Activated CD8-positive, alpha-beta memory T cell treated with anti-CD3 and anti-CD28 coated beads, Interleukin-2, amount 10 ng/mL, durations not matched to agents 7 days and 5 days (primary cell): ENCODE results near the gene MEX3C. TPM values are rescaled to one million over a fixed set of nuclear protein-coding genes. Genes with fewer than 3 reads are reported as not detected.

ENCODE experiments used
- ATAC-seq: fragments of 150-1000 bp; cut with Tn5 transposase; one replicate; pipeline ENCODE4 v1.10.0; 2021; ENCODE audit warnings: moderate library complexity
- CTCF ChIA-PET: fragments of 350-600 bp; sonication (Branson Sonifier 250); formaldehyde crosslinking; loops from one replicate; lab custom pipeline; 2021; ENCODE audit warnings: antibody characterized with exemption; lab: Charles Lee
- DNase-seq: peaks from one replicate; pipeline ENCODE4 v3.0.0-alpha.2; 2020
- H3K27ac Mint-ChIP-seq: one replicate; pipeline ENCODE4 v1.8.0; 2021; ENCODE audit warnings: mild to moderate bottlenecking, mixed read lengths
- H3K27me3 Mint-ChIP-seq: one replicate; pipeline ENCODE4 v1.8.0; 2021; ENCODE audit warnings: mixed read lengths
- H3K36me3 Mint-ChIP-seq: one replicate; pipeline ENCODE4 v1.8.0; 2021; ENCODE audit warnings: mild to moderate bottlenecking, mixed read lengths
- H3K4me1 Mint-ChIP-seq: one replicate; pipeline ENCODE4 v1.8.0; 2021; ENCODE audit warnings: mixed read lengths
- H3K4me3 Mint-ChIP-seq: one replicate; pipeline ENCODE4 v1.8.0; 2021; ENCODE audit warnings: mild to moderate bottlenecking, moderate library complexity, mixed read lengths
- H3K9me3 Mint-ChIP-seq: one replicate; pipeline ENCODE4 v1.8.0; 2022; ENCODE audit warnings: low read depth, mixed read lengths
- total RNA-seq, 2 experiments: library from RNA; stranded (reverse); gene quantifications; one replicate each; pipeline ENCODE4 v1.2.3, GENCODE V29; 2021

Gene MEX3C
- total RNA-seq, 2 experiments from 2014 or later, result 48.4 to 59.8 TPM

DNA sequence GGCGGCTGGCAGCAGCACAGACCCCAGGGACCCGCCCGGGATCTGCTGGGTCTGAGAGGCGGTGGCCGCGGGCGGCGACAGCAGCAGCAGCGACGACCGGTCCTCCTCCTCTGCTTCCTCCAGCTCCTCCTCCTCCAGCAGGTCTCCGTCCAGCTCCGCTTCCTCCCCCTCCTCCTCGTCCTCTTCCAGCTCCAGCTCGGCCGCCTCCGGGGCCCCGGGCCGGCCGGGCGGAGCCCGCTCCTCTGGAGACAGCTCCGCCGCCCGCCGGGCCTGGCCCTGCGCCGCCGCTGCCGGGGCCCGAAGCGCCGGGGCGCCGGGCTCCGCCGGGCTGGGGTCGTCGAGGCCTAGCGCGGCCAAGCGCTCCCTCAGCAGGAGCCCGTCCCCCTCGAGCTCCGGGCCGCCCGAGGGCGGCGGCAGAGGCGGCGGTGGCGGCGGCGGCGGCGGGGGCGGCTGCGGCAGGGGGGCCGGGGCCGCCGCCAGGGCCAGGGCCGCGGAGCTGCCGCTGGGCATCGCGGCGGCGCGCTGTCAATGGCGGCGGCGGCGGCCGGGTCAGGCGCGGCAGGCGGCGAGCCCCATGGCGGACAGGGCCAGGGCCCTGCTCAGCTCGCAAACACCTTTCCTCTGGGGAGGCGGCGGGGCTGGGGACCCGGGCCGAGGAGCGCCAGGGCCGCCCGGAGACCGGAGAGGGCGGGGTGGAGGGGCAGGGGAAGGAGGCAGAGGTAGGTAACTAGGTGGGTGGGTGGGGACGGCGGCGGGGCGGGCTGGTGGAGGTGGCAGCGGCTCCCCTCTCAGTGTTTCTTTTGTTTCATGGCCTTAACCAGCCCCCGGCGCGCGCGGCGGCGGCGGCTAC lies 445 bp downstream of the MEX3C start:
- peak; percentile 73 for DNase-seq
- no peaks in the 10 kb centered on the region for H3K9me3 Mint-ChIP-seq
- peaks cover 13% of the 10 kb centered on the region for H3K36me3 Mint-ChIP-seq
- peaks cover 26% of the 10 kb centered on the region for H3K4me1 Mint-ChIP-seq
- CTCF ChIA-PET, result interaction anchor here (0.6 to 1.5 kb wide), 7 partner anchors 8 to 89 kb away, joined by 3 to 5 read pairs (median 3); no protein-coding TSS in a partner anchor
- peak overlapping the region; percentile 95 for H3K4me3 Mint-ChIP-seq
- ATAC-seq, result peak; percentile 7
- peak overlapping the region; percentile 97 for H3K27ac Mint-ChIP-seq
- no peaks in the 10 kb centered on the region for H3K27me3 Mint-ChIP-seq

GRCh38 chr18:51196118-51196810 lies 1.2 kb downstream of the MEX3C start:
- peak overlapping the region; percentile 97 for H3K27ac Mint-ChIP-seq
- peaks cover 13% of the 10 kb centered on the region for H3K36me3 Mint-ChIP-seq
- CTCF ChIA-PET, result interaction anchor here (0.8 to 1.7 kb wide), 6 partner anchors 9 to 86 kb away, joined by 3 to 6 read pairs (median 4); no protein-coding TSS in a partner anchor
- H3K9me3 Mint-ChIP-seq, result no peaks in the 10 kb centered on the region
- peak; percentile 1 for ATAC-seq
- no peaks in the 10 kb centered on the region for H3K27me3 Mint-ChIP-seq
- H3K4me3 Mint-ChIP-seq, result peak overlapping the region; percentile 95
- peaks cover 33% of the 10 kb centered on the region for H3K4me1 Mint-ChIP-seq
- DNase-seq, result peak; percentile 73

GRCh38 chr18:51195451-51196117 lies 1.9 kb downstream of the MEX3C start:
- DNase-seq (peak; percentile 75), ATAC-seq (no peak)
- Mint-ChIP-seq H3K4me1 (peaks cover 40% of the 10 kb centered on the region), H3K27ac (peak overlapping the region; percentile 97), H3K27me3 (no peaks in the 10 kb centered on the region), H3K9me3 (no peaks in the 10 kb centered on the region), H3K4me3 (peak overlapping the region; percentile 95), H3K36me3 (peaks cover 13% of the 10 kb centered on the region)
- CTCF ChIA-PET, result interaction anchor here (1.1 to 1.7 kb wide), 6 partner anchors 12 to 317 kb away, joined by 4 to 7 read pairs (median 4); partner anchors contain the start of gene ME2

- CTCF ChIA-PET, result interaction anchor here (1.1 to 1.7 kb wide), 6 partner anchors 11 to 317 kb away, joined by 4 to 7 read pairs (median 4); partner anchors contain the start of gene ME2
- Mint-ChIP-seq H3K4me3 (peak overlapping the region; percentile 95), H3K36me3 (peaks cover 14% of the 10 kb centered on the region), H3K4me1 (peaks cover 44% of the 10 kb centered on the region), H3K9me3 (no peaks in the 10 kb centered on the region), H3K27me3 (no peaks in the 10 kb centered on the region), H3K27ac (peak overlapping the region; percentile 97)
- no peak for ATAC-seq
- no peak for DNase-seq
Observed at GRCh38 chr18:51195086-51195450, 2.4 kb downstream of the MEX3C start.

DNA sequence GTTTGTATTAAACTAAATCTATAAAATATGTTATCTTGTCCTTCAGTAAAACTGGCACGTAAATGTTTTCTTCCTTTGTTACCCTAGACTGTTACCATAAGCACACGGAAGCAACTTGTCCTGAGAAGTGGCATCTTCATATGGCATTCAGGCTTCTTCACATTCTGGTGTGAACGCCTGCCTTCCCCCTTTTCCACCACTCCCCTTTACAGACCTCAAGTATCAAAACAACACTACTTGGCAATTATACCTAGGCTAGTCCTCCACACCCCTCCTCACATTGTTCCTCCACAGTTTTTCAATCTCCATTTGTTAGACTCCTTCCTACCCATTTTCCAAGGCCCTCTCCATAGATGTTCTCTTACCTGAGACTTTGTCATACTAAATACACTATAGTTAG lies 2.9 kb downstream of the MEX3C start:
- peak overlapping the region; percentile 97 for H3K27ac Mint-ChIP-seq
- H3K9me3 Mint-ChIP-seq, result no peaks in the 10 kb centered on the region
- ATAC-seq (no peak), DNase-seq (no peak)
- H3K27me3 Mint-ChIP-seq, result no peaks in the 10 kb centered on the region
- CTCF ChIA-PET, result interaction anchor here (1.1 to 1.7 kb wide), 4 partner anchors 11 to 316 kb away, joined by 4 to 7 read pairs (median 5); partner anchors contain the start of gene ME2
- H3K36me3 Mint-ChIP-seq, result peaks cover 16% of the 10 kb centered on the region
- peaks cover 46% of the 10 kb centered on the region for H3K4me1 Mint-ChIP-seq
- peak overlapping the region; percentile 95 for H3K4me3 Mint-ChIP-seq

GRCh38 chr18:51193621-51194287 lies 3.7 kb downstream of the MEX3C start:
- Mint-ChIP-seq H3K9me3 (no peaks in the 10 kb centered on the region), H3K36me3 (peaks cover 19% of the 10 kb centered on the region), H3K4me3 (peak overlapping the region; percentile 95), H3K4me1 (peaks cover 47% of the 10 kb centered on the region), H3K27ac (peak overlapping the region; percentile 81), H3K27me3 (no peaks in the 10 kb centered on the region)
- CTCF ChIA-PET, result interaction anchor here (1.5 kb wide), 1 partner anchor 22 kb away, joined by 4 read pairs; no protein-coding TSS in a partner anchor
- DNase-seq (no peak), ATAC-seq (no peak)

DNA sequence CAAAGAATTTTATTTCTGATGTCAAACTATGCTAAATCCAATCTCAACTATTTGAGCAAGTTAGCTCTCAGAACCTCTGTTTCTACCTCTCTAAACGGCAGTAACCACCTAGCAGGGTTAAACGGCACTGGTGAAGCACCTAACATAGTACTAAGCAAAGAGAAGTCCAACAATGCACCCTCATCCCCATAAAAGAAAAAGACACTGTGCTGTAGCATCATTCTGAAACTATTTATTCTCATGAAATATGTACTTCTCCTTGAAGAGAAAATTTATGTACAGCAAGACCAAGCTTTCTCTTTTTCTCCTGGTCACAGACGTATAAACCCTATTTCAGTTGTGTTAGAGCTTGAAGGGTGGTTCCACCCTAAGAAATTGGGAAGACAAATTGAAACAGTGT lies 4.8 kb downstream of the MEX3C start:
- H3K27me3 Mint-ChIP-seq, result no peaks in the 10 kb centered on the region
- CTCF ChIA-PET, result interaction anchor here (1.2 to 1.5 kb wide), 3 partner anchors 21 to 82 kb away, joined by 3 to 4 read pairs (median 4); no protein-coding TSS in a partner anchor
- peaks cover 55% of the 10 kb centered on the region for H3K4me1 Mint-ChIP-seq
- DNase-seq, result no peak
- no peak for ATAC-seq
- H3K27ac Mint-ChIP-seq, result peak overlapping the region; percentile 80
- peaks cover 19% of the 10 kb centered on the region for H3K36me3 Mint-ChIP-seq
- H3K9me3 Mint-ChIP-seq, result no peaks in the 10 kb centered on the region
- H3K4me3 Mint-ChIP-seq, result peak overlapping the region; percentile 62

- peak overlapping the region; percentile 75 for H3K27ac Mint-ChIP-seq
- ATAC-seq, result no peak
- peaks cover 23% of the 10 kb centered on the region for H3K36me3 Mint-ChIP-seq
- CTCF ChIA-PET, result interaction anchor here (1.2 to 1.3 kb wide), 2 partner anchors 40 to 82 kb away, joined by 3 to 4 read pairs; no protein-coding TSS in a partner anchor
- no peaks in the 10 kb centered on the region for H3K9me3 Mint-ChIP-seq
- no peaks in the 10 kb centered on the region for H3K27me3 Mint-ChIP-seq
- peak overlapping the region; percentile 20 for H3K4me3 Mint-ChIP-seq
- DNase-seq, result no peak
- H3K4me1 Mint-ChIP-seq, result peaks cover 62% of the 10 kb centered on the region
Observed at GRCh38 chr18:51192026-51192425, 5.5 kb downstream of the MEX3C start.

DNA sequence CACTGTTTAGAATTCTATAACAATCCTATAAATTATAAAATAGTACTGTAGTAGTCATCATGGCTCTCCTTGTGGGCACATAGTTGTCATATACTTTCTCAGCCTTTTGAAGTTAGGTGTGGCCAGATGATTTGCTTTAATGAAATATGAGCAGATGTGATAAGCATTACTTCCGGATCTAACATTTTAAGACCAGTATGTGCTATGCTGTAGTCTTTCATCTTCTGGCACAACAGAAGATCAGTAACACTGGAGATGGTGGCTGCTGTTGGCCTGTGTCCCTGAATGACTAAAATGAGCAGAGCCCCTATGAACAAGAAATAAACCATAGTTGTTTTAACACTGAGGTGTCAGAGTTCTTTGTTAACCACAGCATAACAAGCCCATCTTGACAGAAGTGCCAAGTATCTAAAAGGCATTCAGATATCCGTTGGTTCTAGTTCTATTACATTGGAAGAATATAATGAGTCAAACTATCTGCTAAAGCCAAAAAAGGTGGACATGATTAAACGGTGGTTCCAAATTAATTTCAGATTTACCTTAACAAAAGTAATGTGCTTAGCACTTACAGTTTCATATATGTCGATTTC lies 6.3 kb downstream of the MEX3C start:
- Mint-ChIP-seq H3K9me3 (no peaks in the 10 kb centered on the region), H3K4me1 (peaks cover 66% of the 10 kb centered on the region), H3K36me3 (peaks cover 29% of the 10 kb centered on the region), H3K27ac (peak overlapping the region; percentile 75), H3K4me3 (peak overlapping the region; percentile 6), H3K27me3 (no peaks in the 10 kb centered on the region)
- ATAC-seq (peak; percentile 57), DNase-seq (peak; percentile 62)
- CTCF ChIA-PET, result no interaction called here

DNA sequence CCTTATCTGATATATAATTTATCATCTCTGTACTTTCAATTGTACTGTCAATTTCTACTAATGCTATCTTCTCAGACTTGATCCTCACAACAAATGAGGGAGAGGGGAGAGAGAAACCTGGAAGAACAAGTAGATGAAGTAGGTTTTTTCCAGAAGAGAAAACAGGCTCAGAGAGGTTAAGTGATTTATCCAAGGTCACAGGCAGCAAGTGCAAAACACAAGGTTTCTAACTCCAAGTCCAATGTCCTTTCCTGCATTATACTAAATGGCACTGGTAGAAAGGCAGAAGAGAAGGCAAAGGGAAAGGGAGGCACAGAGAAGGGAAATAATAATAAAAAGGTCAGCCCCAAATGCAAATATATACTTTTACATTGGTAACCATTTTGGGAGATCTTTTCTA lies 7.5 kb downstream of the MEX3C start:
- Mint-ChIP-seq H3K9me3 (no peaks in the 10 kb centered on the region), H3K36me3 (peaks cover 29% of the 10 kb centered on the region), H3K27ac (no peak overlapping the region), H3K27me3 (no peaks in the 10 kb centered on the region), H3K4me3 (no peak overlapping the region), H3K4me1 (peaks cover 70% of the 10 kb centered on the region)
- ATAC-seq (no peak), DNase-seq (no peak)
- CTCF ChIA-PET, result interaction anchor here (0.7 to 1.3 kb wide), 3 partner anchors 8 to 223 kb away, joined by 3 to 4 read pairs (median 3); partner anchors contain the start of gene MEX3C

DNA sequence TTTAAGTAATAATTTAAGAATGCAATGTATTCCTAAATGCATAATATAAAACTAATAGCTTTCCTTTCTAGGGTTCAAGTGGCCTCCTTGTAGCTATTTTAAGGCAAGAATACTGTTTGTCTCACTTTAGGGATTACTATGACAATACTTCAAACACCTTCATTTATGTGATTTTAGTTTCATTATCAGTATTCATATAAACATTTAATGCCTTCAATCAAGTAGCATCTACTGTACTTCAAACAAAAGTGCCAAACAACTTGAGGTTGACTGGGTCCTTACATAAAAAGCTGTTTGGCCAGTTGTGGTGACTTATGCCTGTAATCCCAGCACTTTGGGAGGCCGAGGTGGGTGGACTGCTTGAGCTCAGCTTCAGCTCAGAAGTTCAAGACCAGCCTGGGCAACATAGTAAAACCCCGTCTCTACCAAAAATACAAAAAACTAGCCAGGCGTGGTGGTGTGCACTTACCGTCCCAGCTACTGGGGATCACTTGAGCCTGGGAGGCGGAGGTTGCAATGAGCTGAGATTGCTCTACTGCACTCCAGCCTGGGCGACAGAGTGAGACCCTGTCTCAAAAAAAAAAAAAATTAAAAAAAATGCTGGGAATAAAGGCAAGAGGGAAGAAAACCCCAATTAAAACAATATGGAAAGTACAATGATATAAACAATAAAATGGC lies 9.3 kb downstream of the MEX3C start:
- Mint-ChIP-seq H3K36me3 (peaks cover 39% of the 10 kb centered on the region), H3K4me3 (peak overlapping the region; percentile 43), H3K27me3 (no peaks in the 10 kb centered on the region), H3K4me1 (peaks cover 66% of the 10 kb centered on the region), H3K9me3 (no peaks in the 10 kb centered on the region), H3K27ac (peak overlapping the region; percentile 63)
- DNase-seq, result no peak
- ATAC-seq, result peak; percentile 49
- CTCF ChIA-PET, result interaction anchor here (1.4 kb wide), 1 partner anchor 8 kb away, joined by 3 read pairs; no protein-coding TSS in a partner anchor
